Left forelimb (tissue), 1 donor: ENCODE results near the gene GLIPR1L2.
"Not testable (repeated sequence)": the region's sequence is repeated elsewhere in the genome, so short reads cannot be mapped to it uniquely, and the experiment has no call there.

Source experiments
- DNase-seq: peaks from one replicate; pipeline ENCODE4 v3.0.0-alpha.2; 2018; ENCODE audit warnings: low spot score

Gene GLIPR1L2

DNA sequence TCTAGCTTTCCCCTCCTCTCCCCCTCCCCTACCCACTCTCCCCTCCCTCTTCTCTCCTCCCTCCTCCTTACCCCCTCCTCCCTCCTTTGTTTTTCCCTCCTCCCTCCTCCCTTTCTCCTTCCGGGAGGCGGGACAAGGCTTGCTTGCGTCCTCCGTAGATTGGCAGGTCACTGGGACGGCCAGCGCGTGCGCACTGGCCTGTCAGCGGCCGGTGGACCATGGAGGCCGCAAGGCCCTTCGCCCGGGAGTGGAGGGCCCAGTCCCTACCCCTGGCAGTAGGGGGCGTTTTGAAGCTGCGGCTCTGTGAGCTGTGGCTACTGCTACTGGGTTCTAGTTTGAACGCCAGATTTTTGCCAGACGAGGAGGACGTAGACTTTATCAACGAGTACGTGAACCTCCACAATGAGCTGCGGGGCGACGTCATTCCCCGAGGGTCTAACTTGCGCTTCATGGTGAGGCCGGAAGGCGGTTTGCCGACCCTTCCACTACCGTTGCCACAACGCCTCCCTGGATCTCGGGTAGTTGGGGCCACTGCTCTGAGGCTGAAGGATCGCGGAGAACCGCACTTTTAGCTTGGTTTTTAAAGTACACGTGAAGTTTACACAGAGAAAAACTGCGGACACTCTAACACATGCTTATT is at the start of gene GLIPR1L2:
Gene GLIPR1L2, plus strand, starts transcription at position 191 of the 640 bp plus-strand sequence. Its CDS starts 28 bp downstream, at position 219.
- DNase-seq: peak; percentile 95

- no peak for DNase-seq
Observed at GRCh38 chr12:75341873-75342272, 49.0 kb upstream of the GLIPR1L2 start.

DNA sequence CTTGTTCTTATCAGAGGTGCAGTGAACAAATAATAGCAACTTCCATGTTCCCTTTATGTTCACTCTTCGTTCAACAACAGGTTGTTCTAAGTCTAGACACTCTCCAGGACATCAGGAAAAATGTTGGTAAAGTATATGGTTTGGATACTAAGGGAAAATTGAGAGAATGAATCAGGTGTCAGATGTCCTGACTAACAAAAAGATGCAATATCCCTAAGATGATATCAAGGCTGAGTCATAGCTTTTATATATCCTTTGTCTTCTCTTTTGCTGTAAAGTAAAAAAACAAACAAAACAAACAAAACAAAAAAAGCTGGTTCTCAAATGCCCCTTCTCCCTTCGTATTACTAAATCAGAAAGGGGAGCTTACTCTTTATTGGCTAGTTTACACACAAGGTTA is 45.4 kb upstream of the GLIPR1L2 start:
- DNase-seq: no peak

DNA sequence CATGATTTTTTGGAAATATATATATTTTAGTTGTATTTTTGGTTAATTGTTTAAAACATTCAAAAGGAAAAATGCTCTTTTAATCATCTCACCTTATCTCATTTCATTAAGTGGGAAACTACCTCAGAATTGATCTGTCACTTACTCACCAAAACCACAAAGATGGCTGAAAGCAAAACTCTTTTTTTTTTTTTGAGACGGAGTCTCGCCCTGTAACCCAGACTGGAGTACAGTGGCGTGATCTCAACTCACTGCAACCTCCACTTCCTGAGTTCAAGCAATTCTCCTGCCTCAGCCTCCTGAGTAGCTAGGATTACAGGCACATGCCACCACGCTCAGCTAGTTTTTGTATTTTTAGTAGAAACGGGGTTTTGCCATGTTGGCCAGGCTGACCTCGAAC is 44.7 kb upstream of the GLIPR1L2 start:
- DNase-seq: not testable (repeated sequence)

GRCh38 chr12:75349946-75350345 is 40.9 kb upstream of the GLIPR1L2 start:
- no peak for DNase-seq

GRCh38 chr12:75350413-75350812 is 40.5 kb upstream of the GLIPR1L2 start:
- DNase-seq: no peak

- DNase-seq: no peak
Observed at GRCh38 chr12:75354011-75354410, 36.9 kb upstream of the GLIPR1L2 start.

DNA sequence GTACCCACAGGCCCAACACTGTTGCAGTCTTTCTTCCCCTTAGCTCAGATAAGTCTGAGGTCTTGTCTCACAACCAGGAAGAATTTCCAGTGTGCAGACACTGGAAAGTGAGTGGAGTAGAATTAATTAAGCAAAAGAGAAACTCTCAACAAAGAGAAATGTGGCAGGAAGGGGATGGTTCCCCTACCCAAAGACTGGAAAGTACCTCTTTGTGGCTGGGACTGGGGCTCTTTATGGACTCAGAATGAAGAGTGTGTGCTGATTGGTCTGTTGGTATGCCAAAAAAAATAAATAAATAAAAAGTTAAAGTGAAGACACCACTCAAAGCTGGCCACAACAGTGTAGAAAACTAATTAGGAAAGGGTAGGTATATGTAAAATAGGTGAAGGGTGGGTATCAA is 30.0 kb upstream of the GLIPR1L2 start:
- no peak for DNase-seq

DNA sequence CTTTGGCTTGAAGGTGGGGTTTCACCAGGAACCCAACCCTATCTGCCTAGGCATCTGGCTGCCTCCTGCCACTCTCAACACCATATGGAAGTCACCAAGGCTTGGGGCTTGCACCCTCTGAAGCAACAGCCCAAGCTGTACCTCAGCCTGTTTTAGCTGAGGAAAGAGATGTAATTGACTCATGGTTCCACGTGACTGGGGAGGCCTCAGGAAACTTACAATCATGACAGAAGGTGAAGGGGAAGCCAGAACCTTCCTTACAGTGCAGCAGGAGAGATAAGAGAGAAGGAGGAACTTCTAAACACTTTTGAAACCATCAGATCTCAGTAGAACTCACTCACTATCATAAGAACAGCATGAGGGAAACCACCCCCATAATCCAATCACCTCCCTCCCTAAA is 29.5 kb upstream of the GLIPR1L2 start:
- DNase-seq: no peak

- no peak for DNase-seq
Observed at GRCh38 chr12:75364919-75365318, 26.0 kb upstream of the GLIPR1L2 start.

GRCh38 chr12:75366629-75367028 is 24.3 kb upstream of the GLIPR1L2 start:
- DNase-seq: no peak

- no peak for DNase-seq
Observed at GRCh38 chr12:75374971-75375370, 15.9 kb upstream of the GLIPR1L2 start.

DNA sequence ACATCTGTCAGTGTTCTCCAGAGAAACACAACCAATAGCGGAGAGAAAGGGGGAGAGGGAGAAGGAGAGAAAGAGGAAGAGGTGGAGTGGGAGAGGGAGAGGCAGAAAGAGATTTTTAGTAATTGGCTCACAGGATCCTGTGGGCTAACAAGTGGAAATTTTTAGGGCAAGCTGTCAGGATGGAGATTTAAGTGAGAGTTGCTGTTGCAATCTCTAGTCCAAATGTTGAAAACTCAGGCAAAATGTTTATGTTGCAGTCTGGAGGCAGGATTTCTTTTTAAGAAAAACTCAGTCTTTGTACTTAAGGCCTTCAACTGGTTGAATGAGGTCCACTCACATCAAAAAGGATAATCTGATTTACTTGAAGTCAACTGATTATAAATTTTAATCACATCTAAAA is 12.5 kb upstream of the GLIPR1L2 start:
- DNase-seq: no peak

DNA sequence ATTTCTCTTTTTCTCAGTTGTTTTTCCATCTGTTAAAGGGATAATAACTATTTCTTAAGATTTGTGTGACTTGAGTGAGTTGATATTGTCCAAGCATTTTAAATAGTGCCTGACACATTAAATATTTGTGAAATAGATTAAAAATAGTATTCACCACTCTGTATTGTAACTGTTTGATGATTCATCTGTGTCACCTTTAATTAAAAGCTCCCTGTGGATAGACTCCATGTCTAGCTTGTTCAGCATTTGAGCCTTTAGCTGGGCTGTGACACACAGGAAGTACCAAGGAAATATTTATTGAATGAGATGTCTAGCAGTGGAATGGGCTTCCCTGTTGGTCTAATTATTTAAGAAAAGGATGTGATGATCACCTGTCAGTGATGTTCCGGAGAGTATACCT is 1.8 kb upstream of the GLIPR1L2 start:
- DNase-seq: no peak

DNA sequence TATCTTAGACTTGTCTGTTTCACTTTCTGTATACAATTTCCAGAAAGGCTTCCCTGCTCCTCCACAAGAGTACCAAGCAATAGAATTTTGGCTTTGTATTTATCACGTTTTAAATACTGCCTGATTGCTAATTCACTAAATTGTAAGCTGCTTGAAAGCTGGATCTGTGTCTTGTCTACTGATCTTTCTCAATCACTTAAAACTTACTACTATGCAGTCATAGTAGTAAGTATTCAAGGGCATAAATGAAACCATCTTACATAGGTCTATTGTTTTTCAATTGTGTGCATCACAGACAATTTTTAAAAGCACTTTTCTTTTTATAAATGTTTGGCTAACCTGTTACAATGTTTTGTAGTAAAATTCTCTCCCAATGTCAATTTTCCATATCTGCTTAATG is 1.2 kb upstream of the GLIPR1L2 start:
- DNase-seq: no peak

DNA sequence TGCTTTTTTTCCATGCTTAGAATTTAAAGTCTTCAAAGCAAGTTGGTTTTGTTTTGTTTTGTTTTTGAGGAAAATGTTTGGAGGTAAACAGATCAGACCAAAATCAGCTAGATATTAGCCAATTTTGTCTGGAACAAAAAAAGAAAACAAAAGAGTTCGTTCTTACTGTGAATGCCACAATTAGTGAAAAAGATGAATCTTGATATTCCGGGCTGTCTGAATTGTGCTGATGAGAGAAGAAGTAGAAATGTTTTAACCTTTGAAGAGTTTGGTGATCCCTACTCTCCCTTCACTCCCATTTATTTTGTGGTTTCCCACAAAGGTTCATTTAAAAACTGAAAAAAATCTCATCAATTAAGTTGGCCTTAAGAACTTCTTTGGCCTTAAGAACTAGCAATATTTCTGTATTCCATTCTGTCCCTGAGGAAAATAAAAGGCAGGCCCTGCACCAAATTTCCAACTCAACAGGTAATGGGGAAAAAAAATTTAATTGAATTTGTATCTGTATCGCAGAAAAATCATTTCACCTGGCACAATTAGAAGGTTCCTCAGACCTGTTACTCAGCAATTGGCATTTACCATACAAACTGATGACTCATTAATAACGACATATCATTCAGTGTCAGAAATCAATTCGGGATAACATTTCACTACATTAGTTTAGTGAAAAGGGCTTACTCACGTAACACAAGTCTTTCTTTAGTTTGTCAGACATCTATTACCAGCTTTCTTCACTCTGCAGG is 562 bp upstream of the GLIPR1L2 start:
- DNase-seq: no peak

DNA sequence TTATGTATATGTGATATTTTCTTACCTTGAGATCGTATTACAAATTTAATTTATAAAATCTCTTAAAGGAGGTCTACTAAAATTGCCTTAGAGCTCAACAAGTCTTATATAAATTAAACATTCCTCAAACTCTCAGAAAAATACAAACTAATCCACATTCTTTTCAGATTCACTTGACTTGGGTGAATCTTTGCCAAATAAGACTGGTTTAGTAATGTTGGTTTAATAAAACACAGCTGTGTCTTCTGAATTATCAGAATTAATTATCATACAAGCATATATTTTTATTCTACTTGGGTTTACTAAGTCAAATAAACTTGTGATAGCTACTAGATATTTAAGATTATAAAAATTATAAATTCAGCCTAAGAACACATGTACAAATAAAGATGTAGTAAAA is 13.3 kb downstream of the GLIPR1L2 start:
- DNase-seq: no peak

- no peak for DNase-seq
Observed at GRCh38 chr12:75407683-75408082, 16.8 kb downstream of the GLIPR1L2 start.

GRCh38 chr12:75409830-75410229 is 18.9 kb downstream of the GLIPR1L2 start:
- DNase-seq: no peak

GRCh38 chr12:75414671-75415070 is 23.8 kb downstream of the GLIPR1L2 start:
- DNase-seq: no peak

DNA sequence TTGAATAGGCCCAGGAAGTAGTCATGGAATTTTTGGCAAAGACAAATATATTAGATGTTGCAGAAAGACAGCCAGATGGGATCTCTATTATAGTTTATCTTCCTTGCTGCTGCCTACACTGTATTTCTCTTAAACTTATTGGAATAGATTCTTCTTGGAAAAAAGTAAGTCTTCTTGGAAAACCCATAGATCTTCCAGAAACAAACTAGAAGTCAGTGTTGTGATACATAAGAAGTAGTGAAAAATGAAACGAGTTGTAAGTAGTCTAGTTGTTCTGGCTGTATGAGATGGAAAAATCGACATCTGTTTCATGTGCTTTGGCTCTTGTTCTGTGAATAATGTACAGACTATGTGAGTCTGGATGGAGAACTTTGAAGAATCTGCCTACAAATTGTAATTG is 29.0 kb downstream of the GLIPR1L2 start:
- DNase-seq: no peak

- no peak for DNase-seq
Observed at GRCh38 chr12:75427491-75427890, 36.6 kb downstream of the GLIPR1L2 start.

DNA sequence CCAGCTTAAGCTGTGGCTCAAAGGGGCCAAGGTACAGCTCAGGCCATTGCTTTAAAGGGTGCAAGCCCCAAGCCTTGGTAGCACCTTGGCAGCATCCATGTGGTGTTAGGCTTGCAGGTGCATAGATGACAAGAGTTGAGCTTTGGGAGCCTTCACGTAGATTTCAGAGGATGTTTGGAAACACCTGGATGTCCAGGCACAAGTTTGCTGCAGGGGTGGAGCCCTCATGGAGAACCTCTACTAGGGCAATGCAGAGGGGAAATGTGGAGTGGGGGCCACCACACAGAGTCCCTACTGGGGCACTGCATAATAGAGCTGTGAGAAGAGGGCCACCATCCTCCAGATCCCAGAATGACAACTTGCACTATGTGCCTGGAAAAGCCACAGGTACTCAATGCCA is 37.9 kb downstream of the GLIPR1L2 start:
- no peak for DNase-seq

DNA sequence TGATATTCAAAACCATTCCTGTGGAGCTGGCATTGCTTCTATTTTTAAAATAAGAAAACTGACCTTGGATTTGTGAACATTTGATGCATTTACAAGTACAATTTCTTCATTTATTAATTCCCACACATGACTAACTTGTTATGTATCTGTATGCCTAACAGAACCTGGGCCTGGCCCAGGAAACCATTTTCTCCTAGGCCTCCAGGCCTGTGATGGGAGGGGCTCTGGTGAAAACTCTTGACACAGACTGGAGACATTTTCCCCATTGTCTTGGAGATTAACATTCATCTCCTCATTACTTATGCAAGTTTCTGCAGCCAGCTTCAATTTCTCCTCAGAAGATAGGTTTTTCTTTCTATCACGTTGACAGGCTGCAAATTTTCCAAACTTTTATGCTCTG is 42.0 kb downstream of the GLIPR1L2 start:
- no peak for DNase-seq
